ENCODE measurements around the gene TSPYL1.
A peak's percentile ranks its signal among the peaks of the same experiment; 100 is the strongest.
"Not testable (repeated sequence)": the region's sequence is repeated elsewhere in the genome, so short reads cannot be mapped to it uniquely, and the experiment has no call there.

TSPYL1 gene

DNA sequence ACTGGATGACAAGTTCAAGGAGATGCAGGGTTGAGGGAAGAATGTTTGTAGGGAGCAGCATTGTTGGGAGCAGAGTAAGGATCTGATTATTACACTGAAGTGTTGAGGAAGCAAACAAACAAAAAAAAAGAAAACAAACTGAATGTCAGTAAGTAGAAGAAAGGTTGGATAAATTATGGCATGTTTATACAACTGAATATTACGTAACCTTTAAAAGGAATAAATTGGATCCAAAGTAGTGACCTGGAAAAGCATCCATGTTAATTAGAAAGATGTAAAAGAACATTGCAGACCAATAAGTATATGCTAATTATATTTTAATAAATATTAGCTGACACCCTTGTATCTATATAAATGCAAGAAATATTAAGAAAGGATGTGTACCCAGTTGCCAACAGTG, 12.8 kb upstream of the TSPYL1 start:
- DNase-seq, result no peak

DNA sequence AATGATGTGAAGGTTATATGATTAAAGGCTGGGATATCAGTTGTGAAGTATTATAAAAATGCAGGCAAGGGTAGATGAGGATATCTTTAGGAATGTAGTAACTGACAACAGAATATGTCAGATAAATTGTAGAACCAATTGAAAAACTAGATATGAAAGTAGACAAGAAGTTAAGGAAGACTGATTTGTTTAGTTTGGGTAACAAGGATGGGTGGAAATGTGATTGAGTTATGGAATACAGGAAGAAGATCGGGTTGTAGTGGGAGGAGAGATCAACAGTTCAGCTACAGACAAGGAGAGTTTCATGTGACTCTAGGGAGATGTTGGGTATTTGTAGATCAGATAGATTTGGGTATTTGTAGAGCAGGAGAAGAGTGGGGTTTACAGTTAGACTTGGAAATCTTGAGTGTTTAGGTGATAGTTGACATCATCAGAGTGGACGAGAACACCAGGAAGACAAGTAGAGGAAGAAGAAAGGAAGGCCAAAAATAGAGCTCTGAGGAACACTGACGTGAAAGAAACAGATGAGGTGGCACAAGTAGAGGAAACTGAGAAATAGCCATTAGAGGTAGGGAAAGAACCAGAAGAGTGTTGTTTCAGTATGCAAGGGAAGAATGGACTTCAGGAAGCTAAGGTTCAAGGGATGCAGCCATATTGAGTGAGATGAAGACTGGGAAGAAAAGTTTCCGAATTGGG, 12.1 kb upstream of the TSPYL1 start:
- no peak for DNase-seq

- DNase-seq, result no peak
Observed at GRCh38 chr6:116290799-116291198, 11.1 kb upstream of the TSPYL1 start.

GRCh38 chr6:116289876-116290275, 10.1 kb upstream of the TSPYL1 start:
- no peak for DNase-seq

DNA sequence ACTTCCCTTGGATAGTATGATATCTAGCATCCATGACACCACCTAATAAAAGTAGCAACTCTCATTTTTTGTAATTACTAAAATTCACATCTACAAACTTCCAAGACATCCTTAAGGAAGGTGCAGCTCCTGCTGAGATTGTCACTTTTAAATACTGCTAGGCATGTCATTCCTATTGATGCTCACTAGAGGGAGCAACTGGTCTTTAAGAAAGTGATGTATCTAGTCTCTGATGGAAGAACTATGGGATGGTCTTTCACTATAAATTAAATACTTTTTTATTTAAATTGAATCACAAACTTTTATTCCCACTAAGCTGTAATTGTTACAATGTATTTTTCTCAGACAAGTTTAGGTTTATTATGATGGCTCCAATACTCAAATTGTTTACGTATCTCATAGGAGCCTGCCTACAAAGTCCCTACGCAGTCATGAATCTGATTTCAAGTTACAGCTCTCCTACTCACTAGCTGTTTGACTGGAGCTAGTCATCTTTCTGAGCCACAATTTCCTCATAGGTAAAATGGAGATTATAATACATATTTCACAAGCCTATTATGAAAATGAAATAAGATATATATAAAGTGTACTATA, 8.1 kb upstream of the TSPYL1 start:
- peak; percentile 73 for DNase-seq

DNA sequence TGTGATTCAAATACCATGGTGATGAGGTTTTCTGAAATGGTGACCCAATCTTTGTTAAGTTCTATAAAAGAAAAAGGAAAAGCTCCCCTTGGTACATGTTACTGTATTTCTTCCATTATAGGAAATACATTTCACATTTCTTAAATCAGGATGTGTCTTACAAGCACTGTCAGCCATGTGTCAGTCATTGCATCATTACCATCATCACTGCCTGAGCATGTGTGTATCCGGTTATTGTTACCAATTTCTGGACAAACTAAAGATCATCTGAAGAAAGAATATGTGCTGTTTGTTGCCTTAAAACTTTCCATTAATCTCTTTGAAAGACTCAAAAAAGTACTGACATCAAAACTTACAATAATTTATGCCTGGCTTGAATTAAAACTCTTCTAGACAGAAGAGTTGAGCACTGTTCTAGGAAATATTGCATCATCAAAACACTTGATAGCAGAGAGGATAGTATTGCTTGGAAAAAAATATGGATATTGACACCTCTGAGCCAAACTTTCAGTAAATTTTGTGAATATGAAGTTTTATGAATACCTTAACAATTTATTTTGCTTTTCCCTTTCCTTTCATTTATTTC, 7.1 kb upstream of the TSPYL1 start:
- DNase-seq, result no peak

DNA sequence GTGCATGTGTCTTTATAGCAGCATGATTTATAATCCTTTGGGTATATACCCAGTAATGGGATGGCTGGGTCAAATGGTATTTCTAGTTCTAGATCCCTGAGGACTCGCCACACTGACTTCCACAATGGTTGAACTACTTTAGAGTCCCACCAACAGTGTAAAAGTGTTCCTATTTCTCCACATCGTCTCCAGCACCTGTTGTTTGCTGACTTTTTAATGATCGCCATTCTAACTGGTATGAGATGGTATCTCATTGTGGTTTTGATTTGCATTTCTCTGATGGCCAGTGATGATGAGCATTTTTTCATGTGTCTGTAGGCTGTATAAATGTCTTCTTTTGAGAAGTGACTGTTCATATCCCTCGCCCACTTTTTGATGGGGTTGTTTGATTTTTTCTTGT, 5.3 kb upstream of the TSPYL1 start:
- not testable (repeated sequence) for DNase-seq

GRCh38 chr6:116283191-116283590, 3.5 kb upstream of the TSPYL1 start:
- DNase-seq, result no peak

DNA sequence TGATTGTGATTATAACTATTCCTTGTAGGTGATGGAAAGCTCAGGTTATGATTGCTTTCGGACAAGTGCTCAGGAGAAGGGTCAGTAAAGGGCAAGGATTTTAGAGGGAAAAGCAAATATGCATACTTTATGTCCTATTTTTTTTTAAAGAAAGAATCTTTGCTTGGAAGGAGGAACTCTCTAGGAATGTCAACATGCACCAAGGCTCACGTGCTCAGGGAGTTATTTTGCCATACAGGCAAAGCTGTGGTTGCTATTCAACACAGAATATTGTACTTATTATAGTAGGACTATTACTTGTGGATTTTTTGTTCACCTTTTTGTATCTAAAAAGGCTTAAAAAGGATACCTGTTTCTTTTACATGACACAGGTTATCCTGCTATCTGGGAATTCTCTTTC, 3.0 kb upstream of the TSPYL1 start:
- DNase-seq, result no peak

DNA sequence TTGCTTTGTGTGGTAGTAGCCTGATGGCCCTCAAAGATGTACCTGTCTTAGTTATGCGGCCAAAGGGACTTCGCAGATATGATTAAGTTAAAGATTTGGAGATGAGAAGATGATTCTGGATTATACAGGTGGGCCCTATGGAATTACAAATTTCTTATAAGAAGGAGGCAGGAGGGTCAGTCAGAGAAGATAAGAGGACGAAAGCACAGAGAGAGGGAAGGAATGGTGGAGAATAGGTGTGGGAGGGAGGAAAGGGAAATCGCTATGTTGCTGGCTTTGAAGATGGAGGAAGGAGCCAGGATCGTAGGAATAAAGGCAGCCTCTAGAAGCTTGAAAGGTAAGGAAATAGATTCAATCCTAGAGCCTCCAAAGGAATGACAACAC, 1.2 kb upstream of the TSPYL1 start:
- DNase-seq, result no peak

DNA sequence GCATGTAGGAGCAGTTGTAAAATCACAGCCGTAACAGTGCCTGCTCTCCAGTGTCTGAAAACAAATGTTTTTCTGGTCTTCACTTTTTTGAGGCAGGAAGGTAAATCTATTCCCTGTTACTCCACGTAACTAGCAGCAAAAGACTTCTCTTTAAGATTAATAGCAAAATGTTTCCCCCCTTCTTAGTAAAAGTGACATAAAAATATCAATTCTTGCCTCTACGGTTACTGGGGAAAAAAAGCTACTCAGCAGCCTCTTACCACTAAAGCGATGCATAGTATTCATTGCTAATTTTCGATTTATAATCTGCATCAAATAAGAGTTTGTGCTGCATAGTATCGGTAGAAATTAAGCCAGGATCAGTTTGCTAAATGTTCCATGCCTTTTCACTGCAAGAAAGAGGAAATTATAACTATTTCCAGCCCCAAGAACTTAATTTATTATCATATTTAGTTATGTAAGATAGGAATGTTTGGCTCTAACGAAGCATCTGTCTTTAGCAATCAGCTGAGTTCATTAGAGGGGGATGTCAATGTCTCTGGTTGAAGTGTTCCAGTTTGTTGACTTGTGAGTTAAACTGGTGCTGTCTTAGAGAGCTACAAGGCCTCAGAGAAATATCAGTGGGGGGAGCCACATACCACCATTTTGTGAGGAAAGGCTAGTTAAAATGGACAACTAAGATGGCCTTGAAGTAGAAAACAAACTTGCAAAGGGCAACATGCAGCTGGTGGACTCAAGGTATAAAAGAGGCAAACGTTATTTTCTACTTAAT, 617 bp upstream of the TSPYL1 start:
- peak; percentile 23 for DNase-seq

DNA sequence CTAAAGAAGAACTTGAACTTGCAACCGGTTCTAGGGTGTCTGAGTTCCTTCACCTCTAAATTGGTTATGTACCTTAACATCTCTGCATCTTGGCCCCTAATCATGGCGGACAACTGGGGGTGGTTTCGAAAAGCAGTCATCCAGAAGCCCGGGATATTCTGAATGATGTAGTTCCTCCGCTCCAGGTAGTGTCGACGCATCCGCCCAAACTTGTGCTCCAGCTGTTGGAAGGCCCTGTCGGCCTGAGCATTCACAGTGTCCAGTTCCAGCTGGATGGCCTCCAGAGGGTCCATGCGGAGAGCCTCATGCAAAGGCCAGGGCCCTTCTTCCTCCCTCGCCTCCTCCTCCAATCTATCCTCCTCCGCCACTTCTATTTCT, 887 bp downstream of the TSPYL1 start:
- peak; percentile 37 for DNase-seq

- no peak for DNase-seq
Observed at GRCh38 chr6:116278481-116278829, 1.3 kb downstream of the TSPYL1 start.

DNA sequence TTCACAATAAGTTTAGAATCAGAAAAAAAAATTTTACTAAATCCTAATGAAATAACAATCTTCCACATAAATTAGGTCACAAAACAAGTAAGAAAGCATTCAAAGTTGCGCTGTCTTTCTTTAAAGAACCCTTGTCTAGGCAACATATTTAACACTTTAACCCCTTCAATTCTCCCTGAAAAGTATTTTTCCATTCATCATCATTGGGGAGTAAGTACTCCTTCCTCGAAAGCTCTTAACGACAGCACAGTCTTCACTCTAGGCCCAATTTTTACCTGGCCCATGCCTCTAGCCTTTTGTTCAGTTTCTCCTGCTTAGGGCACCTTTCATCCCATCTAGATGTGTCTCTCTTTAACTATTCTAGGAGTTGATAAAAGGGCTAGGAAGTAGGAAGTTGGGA, 2.6 kb downstream of the TSPYL1 start:
- DNase-seq, result no peak

DNA sequence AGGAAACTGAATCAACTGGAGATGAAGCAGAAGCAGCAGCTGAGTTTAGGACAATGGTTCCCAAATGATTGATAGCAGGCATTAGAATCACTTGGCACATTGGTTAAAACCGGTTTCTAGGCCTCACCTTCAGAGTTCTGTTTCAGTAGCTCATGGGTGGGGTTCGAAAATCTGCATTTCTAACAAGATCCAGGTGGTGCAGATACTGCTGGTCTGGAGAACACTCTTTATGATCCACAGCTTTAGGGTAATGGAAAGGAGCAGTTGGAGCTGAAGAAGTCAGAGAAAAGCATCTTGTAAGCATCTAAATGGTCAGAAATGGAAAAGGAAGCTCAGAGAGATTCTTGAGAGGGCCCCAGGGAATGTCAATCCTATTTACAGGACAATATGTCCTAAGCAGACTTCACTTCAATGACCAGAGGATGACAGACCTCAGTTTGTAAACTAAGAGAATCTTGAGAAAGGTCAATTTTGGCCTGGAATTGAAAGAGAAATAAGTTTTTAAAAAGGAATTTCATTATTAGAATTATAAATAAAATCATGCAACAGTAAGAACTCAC, 8.5 kb downstream of the TSPYL1 start:
- no peak for DNase-seq

- peak; percentile 89 for DNase-seq
Observed at GRCh38 chr6:116268589-116269293, 11.0 kb downstream of the TSPYL1 start.

- DNase-seq, result peak; percentile 38
Observed at GRCh38 chr6:116267836-116268588, 11.7 kb downstream of the TSPYL1 start.

- peak; percentile 89 for DNase-seq
Observed at GRCh38 chr6:116266803-116267202, 12.9 kb downstream of the TSPYL1 start.

GRCh38 chr6:116265041-116265829, 14.5 kb downstream of the TSPYL1 start:
- DNase-seq, result peak; percentile 51

DNA sequence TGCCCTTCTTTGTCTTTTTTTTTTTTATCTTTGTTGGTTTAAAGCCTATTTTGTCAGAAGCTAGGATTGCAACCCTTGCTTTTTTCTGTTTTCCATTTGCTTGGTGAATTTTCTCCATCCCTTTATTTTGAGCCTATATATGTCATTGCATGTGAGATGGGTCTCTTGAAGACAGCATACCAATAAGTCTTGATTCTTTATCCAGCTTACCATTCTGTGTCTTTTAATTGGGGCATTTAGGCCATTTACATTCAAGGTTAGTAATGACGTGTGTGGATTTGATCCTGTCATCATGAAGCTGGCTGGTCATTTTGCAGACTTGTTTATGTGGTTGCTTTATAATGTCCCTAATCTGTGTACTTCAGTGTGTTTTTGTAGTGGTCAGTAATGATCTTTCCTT, 16.4 kb downstream of the TSPYL1 start:
- DNase-seq, result no peak

DNA sequence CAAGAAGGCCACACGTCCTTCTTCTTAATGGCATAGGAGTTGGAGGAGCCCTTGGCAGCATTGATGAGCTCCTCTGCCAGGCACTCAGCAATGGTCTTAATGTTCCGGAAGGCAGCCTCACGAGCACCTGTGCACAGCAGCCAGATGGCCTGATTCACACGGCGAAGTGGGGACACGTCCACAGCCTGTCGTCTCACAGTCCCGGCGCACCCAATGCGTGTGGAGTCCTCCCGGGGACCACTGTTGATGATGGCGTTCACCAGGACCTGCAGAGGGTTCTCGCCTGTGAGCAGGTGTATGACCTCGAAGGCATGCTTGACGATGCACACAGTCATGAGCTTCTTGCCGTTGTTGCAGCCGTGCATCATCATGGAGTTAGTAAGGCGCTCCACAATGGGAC, 21.2 kb downstream of the TSPYL1 start:
- DNase-seq, result no peak

All from HCEC 1CT (cell line).